T47D (cell line): Measurements from ENCODE around the gene ASS1.

Experiments used
- DNase-seq, 2 experiments: peaks; one replicate each; pipeline versions ENCODE4 v3.0.0 to v3.0.0-alpha.2; 2011 to 2012; ENCODE audit warnings: low read depth in 1 of 2, low spot score in 1 of 2
- JUND ChIP-seq: IDR thresholded peaks from 2 replicates; pipeline ENCODE4 v1.6.1; 2012; ENCODE audit warnings: low read depth
- in situ Hi-C: cut with HindIII; loops from 2 replicates; pipeline ENCODE4 v1.10.0; 2016; ENCODE audit warnings: low sequenced_read_pairs, low pct_unique_long_range_greater_than_20kb

Gene ASS1

GRCh38 chr9:130458027-130458803 is 13.5 kb downstream of the ASS1 start:
- in situ Hi-C loops = no loop called here
- TF ChIP-seq JUND = no peak
- DNase-seq = no peak

GRCh38 chr9:130458804-130459067 is 14.0 kb downstream of the ASS1 start:
- in situ Hi-C loops = no loop called here
- DNase-seq = no peak
- no peak for TF ChIP-seq JUND

- in situ Hi-C loops = no loop called here
- DNase-seq = no peak
- TF ChIP-seq JUND = no peak
These were observed 14.4 kb downstream of the ASS1 start for GRCh38 chr9:130459151-130459550.

- no peak for DNase-seq
- in situ Hi-C loops = no loop called here
- TF ChIP-seq JUND = no peak
These were observed 15.3 kb downstream of the ASS1 start for GRCh38 chr9:130459941-130460669.

GRCh38 chr9:130461218-130461630 is 16.5 kb downstream of the ASS1 start:
- no peak for TF ChIP-seq JUND
- DNase-seq = peak; percentile 66 to 79
- in situ Hi-C loops = no loop called here

- in situ Hi-C loops = no loop called here
- no peak for TF ChIP-seq JUND
- no peak for DNase-seq
These were observed 17.0 kb downstream of the ASS1 start for GRCh38 chr9:130461731-130462130.

GRCh38 chr9:130462685-130463540 is 18.2 kb downstream of the ASS1 start:
- in situ Hi-C loops = no loop called here
- TF ChIP-seq JUND = no peak
- DNase-seq = no peak

GRCh38 chr9:130463763-130464745 is 19.3 kb downstream of the ASS1 start:
- DNase-seq = no peak
- TF ChIP-seq JUND = no peak
- in situ Hi-C loops = no loop called here

- no peak for TF ChIP-seq JUND
- no peak for DNase-seq
- in situ Hi-C loops = no loop called here
These were observed 20.8 kb downstream of the ASS1 start for GRCh38 chr9:130465383-130466096.

GRCh38 chr9:130466537-130467217 is 21.9 kb downstream of the ASS1 start:
- in situ Hi-C loops = no loop called here
- no peak for DNase-seq
- TF ChIP-seq JUND = no peak

GRCh38 chr9:130467316-130467715 is 22.6 kb downstream of the ASS1 start:
- TF ChIP-seq JUND = no peak
- DNase-seq = no peak
- in situ Hi-C loops = no loop called here
